ENCODE data around the gene STAU1.
"Not testable (repeated sequence)": the region's sequence is repeated elsewhere in the genome, so short reads cannot be mapped to it uniquely, and the experiment has no call there.

Gene STAU1

GRCh38 chr20:49187851-49188641, at the start of gene STAU1:
STAU1 (minus strand) TSS chr20:49188334; CDS start chr20:49166201, 22,133 bp downstream.
- peak; percentile 86 to 89 for DNase-seq (ENCODE audit: low read depth in 2 of 2)

- no peak for DNase-seq (ENCODE audit: low read depth in 2 of 2)
Measured at GRCh38 chr20:49237531-49237930, 49.4 kb upstream of the STAU1 start.

- DNase-seq (ENCODE audit: low read depth in 2 of 2), result no peak
Measured at GRCh38 chr20:49236301-49236700, 48.2 kb upstream of the STAU1 start.

- no peak for DNase-seq (ENCODE audit: low read depth in 2 of 2)
Measured at GRCh38 chr20:49234831-49235230, 46.7 kb upstream of the STAU1 start.

GRCh38 chr20:49233226-49233625, 45.1 kb upstream of the STAU1 start:
- DNase-seq (ENCODE audit: low read depth in 2 of 2), result no peak

GRCh38 chr20:49231471-49231870, 43.3 kb upstream of the STAU1 start:
- DNase-seq (ENCODE audit: low read depth in 2 of 2), result no peak

- no peak for DNase-seq (ENCODE audit: low read depth in 2 of 2)
Measured at GRCh38 chr20:49230561-49231133, 42.5 kb upstream of the STAU1 start.

GRCh38 chr20:49230021-49230420, 41.9 kb upstream of the STAU1 start:
- no peak for DNase-seq (ENCODE audit: low read depth in 2 of 2)

GRCh38 chr20:49229381-49229780, 41.2 kb upstream of the STAU1 start:
- DNase-seq (ENCODE audit: low read depth in 2 of 2), result no peak

- DNase-seq (ENCODE audit: low read depth in 2 of 2), result no peak
Measured at GRCh38 chr20:49228676-49229075, 40.5 kb upstream of the STAU1 start.

- DNase-seq (ENCODE audit: low read depth in 2 of 2), result no peak
Measured at GRCh38 chr20:49225896-49226295, 37.8 kb upstream of the STAU1 start.

- DNase-seq (ENCODE audit: low read depth in 2 of 2), result no peak
Measured at GRCh38 chr20:49219924-49220831, 32.0 kb upstream of the STAU1 start.

GRCh38 chr20:49219091-49219923, 31.2 kb upstream of the STAU1 start, which contains the start of gene DDX27:
DDX27 (plus strand) TSS chr20:49219416; CDS start chr20:49219449, 33 bp downstream.
- DNase-seq (ENCODE audit: low read depth in 2 of 2), result peak; percentile 87 to 97

- not testable (repeated sequence) for DNase-seq (ENCODE audit: low read depth in 2 of 2)
Measured at GRCh38 chr20:49218739-49219090, 30.6 kb upstream of the STAU1 start.

- DNase-seq (ENCODE audit: low read depth in 2 of 2), result peak; percentile 97 to 98
Measured at GRCh38 chr20:49216991-49217578, 29.0 kb upstream of the STAU1 start.

- no peak for DNase-seq (ENCODE audit: low read depth in 2 of 2)
Measured at GRCh38 chr20:49215232-49215631, 27.1 kb upstream of the STAU1 start.

- no peak for DNase-seq (ENCODE audit: low read depth in 2 of 2)
Measured at GRCh38 chr20:49214571-49214970, 26.4 kb upstream of the STAU1 start.

- no peak for DNase-seq (ENCODE audit: low read depth in 2 of 2)
Measured at GRCh38 chr20:49210757-49211110, 22.6 kb upstream of the STAU1 start.

- no peak for DNase-seq (ENCODE audit: low read depth in 2 of 2)
Measured at GRCh38 chr20:49210101-49210756, 22.1 kb upstream of the STAU1 start.

- DNase-seq (ENCODE audit: low read depth in 2 of 2), result no peak
Measured at GRCh38 chr20:49207076-49207475, 18.9 kb upstream of the STAU1 start.

GRCh38 chr20:49203746-49204145, 15.6 kb upstream of the STAU1 start:
- no peak for DNase-seq (ENCODE audit: low read depth in 2 of 2)

Data from stimulated activated CD4-positive, alpha-beta T cell treated with anti-CD3 and anti-CD28 coated beads, Interleukin-1b, Interleukin-23, amount 100 ng/mL, for 4 hours (primary cell).